GM21447 (cell line): ENCODE results near the gene RAB40B.

Experiments
- ATAC-seq: cut with Tn5 transposase; IDR thresholded peaks from one replicate; pipeline ENCODE4 v1.9.1; 2021; ENCODE audit not compliant: unreplicated experiment

Gene RAB40B

GRCh38 chr17:82693168-82693867 lies 5.2 kb downstream of the RAB40B start:
- no peak for ATAC-seq

GRCh38 chr17:82692268-82692667 lies 6.2 kb downstream of the RAB40B start:
- no peak for ATAC-seq

GRCh38 chr17:82691714-82692113 lies 6.8 kb downstream of the RAB40B start:
- no peak for ATAC-seq

GRCh38 chr17:82690786-82691489 lies 7.6 kb downstream of the RAB40B start:
- no peak for ATAC-seq

GRCh38 chr17:82689077-82689476 lies 9.4 kb downstream of the RAB40B start:
- no peak for ATAC-seq

GRCh38 chr17:82687871-82688270 lies 10.6 kb downstream of the RAB40B start:
- ATAC-seq, result no peak

GRCh38 chr17:82687375-82687861 lies 11.1 kb downstream of the RAB40B start:
- ATAC-seq, result no peak

- no peak for ATAC-seq
These were observed 11.9 kb downstream of the RAB40B start for GRCh38 chr17:82686366-82687324.

GRCh38 chr17:82685291-82685690 lies 13.2 kb downstream of the RAB40B start:
- no peak for ATAC-seq

GRCh38 chr17:82684228-82684841 lies 14.2 kb downstream of the RAB40B start:
- no peak for ATAC-seq

GRCh38 chr17:82683534-82683933 lies 15.0 kb downstream of the RAB40B start:
- no peak for ATAC-seq

- ATAC-seq, result no peak
These were observed 17.0 kb downstream of the RAB40B start for GRCh38 chr17:82681547-82681946.

GRCh38 chr17:82679586-82680465 lies 18.7 kb downstream of the RAB40B start:
- no peak for ATAC-seq

GRCh38 chr17:82678265-82678891 lies 20.1 kb downstream of the RAB40B start:
- ATAC-seq, result no peak

GRCh38 chr17:82677353-82677925 lies 21.1 kb downstream of the RAB40B start:
- no peak for ATAC-seq

GRCh38 chr17:82675476-82676245 lies 22.8 kb downstream of the RAB40B start:
- no peak for ATAC-seq

GRCh38 chr17:82674656-82675475 lies 23.6 kb downstream of the RAB40B start:
- no peak for ATAC-seq
